Mononuclear cell (primary cell): ENCODE data around the gene CPEB4. TPM values are rescaled to one million over a fixed set of nuclear protein-coding genes. Genes with fewer than 3 reads are reported as not detected.

Source experiments
- H3K27me3 ChIP-seq: 2 replicates; pipeline ENCODE4 v1.6.0; 2011; ENCODE audit warnings: low read length, control low read depth; ENCODE audit not compliant: insufficient read depth
- H3K4me1 ChIP-seq: 2 replicates; pipeline ENCODE4 v1.5.1; 2011; ENCODE audit warnings: mild to moderate bottlenecking, low read length, control low read depth; ENCODE audit not compliant: insufficient read depth
- H3K4me3 ChIP-seq: 2 replicates; pipeline ENCODE4 v1.5.1; 2011; ENCODE audit warnings: mild to moderate bottlenecking, low read length, moderate library complexity
- H3K9me3 ChIP-seq: 2 replicates; pipeline ENCODE4 v1.5.1; 2011; ENCODE audit warnings: low read depth, mild to moderate bottlenecking, control low read depth, low read length
- total RNA-seq: library from RNA; depleted of rRNA; stranded (reverse); fragments of >200 nt; gene quantifications from one replicate; pipeline ENCODE4 v1.2.3, GENCODE V29; 2012

CPEB4 gene
- total RNA-seq, 1 donor, result 59.1 TPM

DNA sequence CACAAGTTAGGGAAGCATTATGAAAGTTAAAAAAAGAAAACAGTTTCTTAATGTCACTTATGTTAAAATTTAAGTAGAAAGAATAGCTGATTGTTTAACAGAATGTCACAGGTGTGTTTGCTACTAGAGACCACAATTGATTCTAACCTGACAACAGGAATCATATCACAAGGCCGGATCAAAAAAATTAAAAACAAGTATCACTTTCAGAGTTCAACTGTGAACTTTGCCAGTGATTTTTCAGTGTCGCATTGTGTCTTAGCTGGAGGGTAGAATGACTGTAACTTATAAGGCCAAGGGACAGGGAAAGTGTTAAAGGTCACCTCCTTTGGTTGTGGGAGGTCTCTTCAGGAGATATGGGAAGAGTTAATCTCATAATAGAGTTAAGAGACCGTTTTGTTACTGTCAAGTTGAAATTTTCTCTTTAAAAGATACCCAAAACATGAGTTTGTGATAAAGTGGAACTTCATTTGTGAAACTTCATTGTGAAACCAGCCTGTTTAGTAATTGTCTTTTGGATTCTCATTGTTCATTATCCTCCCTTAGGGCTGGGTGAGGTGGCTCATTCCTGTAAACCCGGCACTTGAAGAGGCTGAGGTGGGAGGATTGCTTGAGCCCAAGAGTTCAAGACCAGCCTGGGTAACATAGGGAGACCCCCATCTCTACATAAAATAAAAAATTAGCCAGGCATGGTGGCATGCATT, 40.9 kb downstream of the CPEB4 start:
- Histone ChIP-seq H3K4me1 (peaks cover 24% of the 10 kb centered on the region), H3K4me3 (no peak overlapping the region), H3K27me3 (no peaks in the 10 kb centered on the region), H3K9me3 (no peaks in the 10 kb centered on the region)

DNA sequence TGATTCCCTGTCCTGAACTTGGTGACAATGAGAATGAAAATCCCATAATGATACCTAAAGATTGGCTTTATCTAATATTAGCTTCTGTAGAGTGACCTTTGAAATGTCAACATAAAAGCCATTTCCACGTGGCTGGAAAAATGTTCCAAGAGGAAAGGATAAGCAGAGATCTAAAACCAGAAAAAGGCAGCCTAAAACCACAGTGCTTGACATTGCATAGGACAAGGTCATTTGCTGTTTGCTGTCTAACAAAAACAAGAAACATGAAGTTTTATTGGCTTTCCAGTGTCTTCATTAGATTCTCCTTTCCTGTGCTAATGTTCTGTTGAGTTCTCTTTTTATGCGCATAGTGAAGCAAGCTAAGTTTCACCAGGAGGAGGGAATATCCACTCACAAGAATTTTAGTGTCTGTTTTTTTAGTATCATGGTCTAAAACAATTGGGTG, 44.6 kb downstream of the CPEB4 start:
- Histone ChIP-seq H3K4me3 (no peak overlapping the region), H3K27me3 (no peaks in the 10 kb centered on the region), H3K4me1 (peaks cover 19% of the 10 kb centered on the region), H3K9me3 (no peaks in the 10 kb centered on the region)

DNA sequence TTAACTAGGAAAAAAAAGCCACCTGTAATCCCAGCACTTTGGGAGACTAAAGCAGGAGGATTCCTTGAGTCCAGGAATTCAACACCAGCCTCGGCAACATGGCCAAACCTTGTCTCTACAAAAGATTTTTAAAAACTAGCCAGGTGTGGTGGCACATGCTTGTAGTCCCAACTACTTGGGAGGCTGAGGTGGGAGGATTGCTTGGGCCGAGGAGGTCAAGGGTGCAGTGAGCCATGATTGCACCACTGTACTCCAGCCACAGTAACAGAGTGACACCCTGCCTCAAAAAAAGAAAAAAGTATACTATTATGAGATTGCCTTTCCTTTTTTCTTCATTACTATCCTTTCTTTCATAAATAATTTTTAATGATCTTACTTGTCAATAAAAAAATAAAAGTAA, 45.8 kb downstream of the CPEB4 start:
- no peak overlapping the region for H3K4me3 ChIP-seq
- no peaks in the 10 kb centered on the region for H3K27me3 ChIP-seq
- H3K9me3 ChIP-seq, result no peaks in the 10 kb centered on the region
- H3K4me1 ChIP-seq, result peaks cover 15% of the 10 kb centered on the region

DNA sequence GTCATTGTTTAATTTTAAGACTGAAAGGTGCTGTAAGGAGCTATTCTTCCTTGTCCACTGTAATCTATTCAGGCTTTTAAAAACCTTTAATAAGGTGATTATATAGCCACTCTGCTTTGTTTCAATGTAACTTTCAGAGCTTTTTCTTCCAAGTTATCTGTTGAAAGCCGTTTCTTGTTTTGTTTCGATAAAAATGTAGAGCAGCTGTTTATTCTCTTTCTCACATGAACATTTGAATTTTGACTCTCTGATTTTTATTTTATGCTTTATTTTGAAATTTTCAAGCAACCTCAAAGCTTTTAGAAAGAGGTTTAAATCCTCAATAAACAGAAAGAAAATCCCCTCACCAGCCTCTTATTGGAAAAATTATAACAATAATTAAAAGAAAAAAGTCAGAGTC, 47.2 kb downstream of the CPEB4 start:
- Histone ChIP-seq H3K4me3 (no peak overlapping the region), H3K9me3 (no peaks in the 10 kb centered on the region), H3K27me3 (no peaks in the 10 kb centered on the region), H3K4me1 (peaks cover 18% of the 10 kb centered on the region)

DNA sequence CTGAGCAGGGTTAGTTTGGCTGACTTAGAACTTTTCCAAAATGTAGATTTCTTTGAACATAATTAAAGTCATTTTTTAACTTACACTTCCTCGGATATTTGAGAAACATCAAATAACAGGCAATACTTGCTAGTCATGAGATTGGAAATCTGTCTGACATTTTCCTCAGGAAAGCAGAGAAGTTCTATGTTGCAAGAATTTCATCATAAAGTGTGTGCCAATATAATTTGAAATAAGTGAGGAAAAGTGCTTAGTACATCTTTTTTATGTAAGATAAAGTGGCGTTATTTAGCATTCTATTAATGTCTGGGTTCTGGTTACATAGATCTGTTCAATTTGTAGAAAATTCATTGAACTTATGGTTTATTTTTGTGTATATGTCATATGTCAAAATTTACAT, 52.1 kb downstream of the CPEB4 start:
- peaks cover 26% of the 10 kb centered on the region for H3K4me1 ChIP-seq
- no peaks in the 10 kb centered on the region for H3K27me3 ChIP-seq
- no peak overlapping the region for H3K4me3 ChIP-seq
- H3K9me3 ChIP-seq, result no peaks in the 10 kb centered on the region

DNA sequence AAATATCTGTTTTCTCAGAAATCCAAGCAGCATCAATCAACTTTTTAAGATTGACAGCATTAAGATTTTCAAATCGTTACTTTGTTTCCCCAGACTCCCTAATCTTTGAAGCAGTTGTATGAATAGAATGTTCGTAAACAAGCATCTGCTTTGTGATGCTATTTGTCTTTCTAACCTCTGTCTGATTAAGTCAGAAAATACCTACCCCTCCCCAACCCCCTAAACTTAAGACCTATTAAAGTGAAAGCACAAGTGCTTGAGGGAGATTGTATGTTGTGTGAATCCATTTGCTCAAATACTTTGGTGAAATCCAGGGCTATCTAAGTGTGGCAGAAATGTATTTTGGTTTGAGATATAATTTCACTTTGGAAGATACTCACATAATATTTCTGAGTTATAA, 53.0 kb downstream of the CPEB4 start:
- no peaks in the 10 kb centered on the region for H3K9me3 ChIP-seq
- H3K4me1 ChIP-seq, result peaks cover 26% of the 10 kb centered on the region
- no peaks in the 10 kb centered on the region for H3K27me3 ChIP-seq
- no peak overlapping the region for H3K4me3 ChIP-seq

DNA sequence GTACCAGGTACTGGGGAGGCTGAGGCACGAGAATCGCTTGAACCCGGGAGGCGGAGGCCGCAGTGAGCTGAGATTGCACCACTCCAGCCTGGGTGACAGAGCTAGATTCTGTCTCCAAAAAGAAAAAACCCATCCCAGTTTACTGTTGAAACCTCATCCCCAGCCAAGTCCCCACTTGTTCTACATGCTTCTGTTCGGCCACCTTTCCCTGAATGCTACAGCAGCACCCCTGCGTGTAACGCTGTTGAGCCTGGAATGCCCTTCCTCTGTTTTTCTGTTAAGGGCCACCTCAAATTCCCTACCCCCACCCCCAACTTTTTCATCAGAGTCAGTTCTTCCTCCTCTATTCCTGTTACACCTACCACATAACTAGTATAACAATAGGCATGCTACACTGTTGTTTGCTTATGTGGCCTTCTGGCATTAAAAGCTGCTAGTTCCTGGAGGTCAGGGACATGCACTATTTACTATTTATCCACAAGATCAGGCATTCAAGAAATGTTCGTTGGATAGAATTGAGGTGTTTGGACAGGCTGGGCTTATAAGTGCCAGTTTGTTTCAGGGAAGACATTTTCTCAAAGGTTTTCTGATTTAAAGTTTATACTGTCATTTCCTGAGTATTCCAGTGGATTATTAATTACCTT, 53.7 kb downstream of the CPEB4 start:
- Histone ChIP-seq H3K4me1 (peaks cover 24% of the 10 kb centered on the region), H3K9me3 (no peaks in the 10 kb centered on the region), H3K4me3 (no peak overlapping the region), H3K27me3 (no peaks in the 10 kb centered on the region)

DNA sequence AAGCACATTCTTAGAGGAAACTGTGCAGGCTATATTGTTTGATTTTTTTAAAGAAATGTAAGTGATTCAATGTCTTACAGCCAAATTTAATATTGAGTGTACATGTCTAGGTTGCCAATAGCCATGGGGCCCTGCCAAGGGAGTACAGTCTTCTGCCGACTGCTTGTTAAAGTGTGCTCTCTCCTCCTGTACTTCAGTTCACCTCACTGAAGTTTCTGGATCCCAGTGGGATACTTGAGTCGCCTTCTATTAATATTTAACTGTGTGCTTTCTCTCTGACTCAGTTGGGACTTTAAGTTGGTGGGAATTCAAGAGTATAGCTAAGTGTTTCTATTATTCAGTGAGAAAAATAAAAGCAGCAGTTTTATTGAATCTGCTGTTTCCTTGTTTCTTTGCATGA, 56.4 kb downstream of the CPEB4 start:
- Histone ChIP-seq H3K4me3 (no peak overlapping the region), H3K9me3 (no peaks in the 10 kb centered on the region), H3K27me3 (no peaks in the 10 kb centered on the region), H3K4me1 (peaks cover 16% of the 10 kb centered on the region)

DNA sequence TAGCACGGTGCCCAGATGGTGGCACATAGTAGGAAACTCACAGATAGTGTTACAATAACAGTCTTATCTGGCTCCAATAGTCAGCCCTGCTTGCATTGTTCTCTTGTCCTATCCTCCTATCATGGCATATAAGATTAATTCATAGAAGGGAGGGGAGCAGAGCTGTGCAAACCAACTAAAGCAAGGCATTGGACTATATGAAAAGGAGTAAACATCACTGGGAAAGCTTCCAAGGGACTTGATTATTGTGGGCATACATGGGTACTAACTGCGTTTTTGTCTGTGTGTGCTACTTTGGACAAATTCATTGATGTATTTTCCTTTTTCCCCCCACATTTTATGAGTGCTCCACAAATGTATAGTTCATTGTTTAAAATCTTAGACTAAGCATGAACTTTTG, 57.0 kb downstream of the CPEB4 start:
- Histone ChIP-seq H3K9me3 (no peaks in the 10 kb centered on the region), H3K4me1 (peaks cover 9% of the 10 kb centered on the region), H3K27me3 (no peaks in the 10 kb centered on the region), H3K4me3 (no peak overlapping the region)

DNA sequence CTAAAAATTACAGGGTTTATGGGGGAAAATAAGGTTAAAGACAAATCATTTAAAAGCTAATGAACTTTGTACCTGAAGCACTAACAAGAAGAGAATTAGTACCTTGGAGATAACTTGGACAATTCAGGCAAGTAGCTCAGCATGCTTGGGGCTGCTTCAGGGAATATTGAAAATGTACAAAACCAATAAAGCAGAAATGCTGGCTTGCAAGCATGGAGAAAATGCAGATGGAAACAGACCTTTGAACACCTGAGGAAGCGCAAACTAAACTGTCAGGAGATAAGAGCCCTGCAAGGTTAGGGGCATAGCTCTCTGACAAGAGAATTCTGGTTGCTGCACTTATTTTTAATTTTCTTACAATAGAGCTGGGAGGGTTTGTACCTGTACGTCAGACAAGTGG, 58.2 kb downstream of the CPEB4 start:
- Histone ChIP-seq H3K9me3 (no peaks in the 10 kb centered on the region), H3K27me3 (no peaks in the 10 kb centered on the region), H3K4me1 (peaks cover 7% of the 10 kb centered on the region), H3K4me3 (no peak overlapping the region)

DNA sequence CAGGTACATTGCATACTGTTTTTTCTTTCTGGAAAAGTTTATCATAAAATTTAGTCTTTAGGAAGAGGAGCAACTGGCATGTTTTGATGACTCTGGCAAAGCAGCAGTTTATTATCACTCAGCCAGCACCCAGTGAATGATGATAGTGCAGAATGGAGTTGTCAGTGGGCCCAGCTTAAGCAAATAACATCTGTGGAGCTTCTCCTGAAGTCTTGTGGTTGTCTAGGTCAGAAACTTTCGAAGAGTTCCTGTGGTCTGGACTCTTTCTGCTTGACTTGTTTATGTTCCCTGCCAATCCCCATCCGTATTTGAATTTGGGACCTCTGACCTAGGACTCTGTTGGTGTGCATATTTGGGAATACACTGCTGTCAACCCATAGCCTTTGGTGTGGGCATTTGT, 62.7 kb downstream of the CPEB4 start:
- Histone ChIP-seq H3K9me3 (no peaks in the 10 kb centered on the region), H3K27me3 (no peaks in the 10 kb centered on the region), H3K4me1 (no peaks in the 10 kb centered on the region), H3K4me3 (no peak overlapping the region)

DNA sequence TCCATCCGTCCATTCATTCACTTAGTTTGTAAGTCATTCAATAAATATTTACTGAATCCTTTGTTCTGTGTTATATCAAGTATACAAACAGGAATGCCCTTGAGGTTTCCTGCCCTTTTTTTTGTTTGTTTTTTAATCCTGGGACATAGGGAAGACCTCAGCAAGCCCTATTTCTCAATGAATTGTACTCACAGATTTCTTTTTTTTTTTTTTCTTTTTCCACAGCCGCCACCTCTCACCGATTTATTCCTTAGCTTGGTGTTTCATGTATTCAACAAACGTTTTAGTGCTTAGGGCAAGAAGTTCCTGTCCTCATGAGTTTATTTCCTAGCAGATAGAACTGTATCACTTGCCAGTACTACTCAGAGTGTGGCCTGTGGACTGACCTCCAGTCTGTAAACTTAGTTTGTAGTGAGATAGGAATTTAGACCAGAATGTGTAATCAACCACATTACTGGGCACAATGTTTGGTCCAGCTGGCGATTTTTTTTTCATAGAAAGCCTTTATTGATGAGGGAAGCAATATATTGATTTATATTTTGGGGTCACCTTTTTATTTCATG, 65.5 kb downstream of the CPEB4 start:
- Histone ChIP-seq H3K4me1 (no peaks in the 10 kb centered on the region), H3K27me3 (no peaks in the 10 kb centered on the region), H3K9me3 (no peaks in the 10 kb centered on the region), H3K4me3 (no peak overlapping the region)

DNA sequence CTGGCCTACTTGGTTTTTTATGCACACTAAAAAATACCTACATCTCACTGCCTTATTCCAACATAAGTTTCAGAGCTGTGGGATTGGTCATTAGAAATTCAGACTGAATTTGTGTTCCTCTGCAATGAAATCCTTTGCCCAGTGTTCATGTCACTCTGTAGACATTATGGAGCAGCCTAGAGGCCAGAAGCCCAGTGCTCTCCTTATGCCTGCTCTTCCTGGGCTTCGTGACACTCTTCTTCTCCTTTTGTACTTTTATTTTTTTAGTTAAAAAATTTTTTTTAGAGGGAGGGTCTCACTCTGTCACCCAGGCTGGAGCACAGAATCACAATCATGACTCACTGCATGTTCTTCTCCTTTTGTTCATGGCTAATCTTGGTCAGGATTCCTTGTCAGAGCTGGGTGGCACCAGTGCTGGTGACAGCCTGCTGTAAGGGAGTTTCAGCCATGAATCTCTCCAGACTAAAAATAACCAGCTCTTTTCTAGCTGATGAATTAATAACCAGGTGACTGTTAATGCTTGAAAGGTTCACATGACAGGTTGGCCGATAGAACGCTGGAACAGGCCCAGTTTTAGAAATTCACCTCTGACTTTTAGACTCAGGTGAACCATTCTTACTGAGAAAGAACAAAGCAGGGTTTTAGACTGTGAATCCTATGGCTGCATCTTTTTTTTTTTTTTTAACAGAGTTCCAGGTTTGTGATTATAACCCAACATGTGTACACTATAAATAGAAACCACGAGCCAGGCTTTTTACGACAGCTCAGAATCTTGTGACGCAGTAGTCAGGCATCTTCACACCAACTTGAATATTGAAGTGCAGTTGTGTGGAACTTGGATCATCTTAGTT, 66.7 kb downstream of the CPEB4 start:
- no peaks in the 10 kb centered on the region for H3K27me3 ChIP-seq
- no peaks in the 10 kb centered on the region for H3K9me3 ChIP-seq
- no peak overlapping the region for H3K4me3 ChIP-seq
- no peaks in the 10 kb centered on the region for H3K4me1 ChIP-seq

DNA sequence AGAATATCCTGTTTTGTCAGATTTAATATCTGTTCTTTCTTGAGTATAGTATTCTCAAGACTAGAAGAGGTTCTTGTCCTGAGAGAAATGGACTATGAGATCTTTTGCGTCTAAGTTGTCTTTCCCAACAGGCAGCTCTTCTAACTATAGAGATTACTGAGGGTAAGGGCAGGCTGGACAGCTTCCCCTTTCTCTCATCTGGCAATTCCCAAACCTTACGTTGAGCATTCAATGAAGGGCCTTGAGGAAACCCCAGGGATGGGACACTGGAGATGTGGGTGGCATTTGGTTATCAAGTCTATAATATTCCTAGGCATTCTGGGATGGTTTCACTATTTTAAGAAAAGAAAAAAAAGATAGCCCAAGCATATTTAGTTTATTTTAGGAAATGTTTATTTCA, 72.8 kb downstream of the CPEB4 start:
- Histone ChIP-seq H3K4me3 (no peak overlapping the region), H3K4me1 (peaks cover 4% of the 10 kb centered on the region), H3K9me3 (no peaks in the 10 kb centered on the region), H3K27me3 (no peaks in the 10 kb centered on the region)

DNA sequence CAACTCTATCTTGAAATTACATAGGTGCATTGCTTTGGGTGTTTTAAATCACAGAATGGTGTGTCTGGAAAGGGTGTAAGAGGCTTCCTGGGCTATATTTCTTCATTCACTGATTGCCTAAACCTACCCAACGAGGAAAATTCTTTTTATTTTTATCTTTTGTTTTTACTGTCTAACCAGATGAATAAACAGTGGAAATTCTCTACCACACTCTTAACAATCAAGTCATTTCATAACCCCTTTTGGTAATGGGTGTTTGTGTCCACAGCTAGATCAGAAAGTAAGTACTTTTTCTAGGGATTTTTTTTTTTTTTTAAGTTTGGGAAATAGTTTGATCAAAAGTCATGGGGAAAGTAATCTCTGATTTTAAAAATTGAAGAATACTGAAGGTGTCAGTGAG, 73.3 kb downstream of the CPEB4 start:
- Histone ChIP-seq H3K9me3 (no peaks in the 10 kb centered on the region), H3K4me3 (no peak overlapping the region), H3K4me1 (peaks cover 4% of the 10 kb centered on the region), H3K27me3 (no peaks in the 10 kb centered on the region)
